HUES64 (cell line): ENCODE results near the gene XRCC5.
A peak's percentile ranks its signal among the peaks of the same experiment; 100 is the strongest.

ENCODE experiments used
- H3K27ac ChIP-seq: 2 replicates; pipeline ENCODE4 v1.7.0; 2013; ENCODE audit warnings: low read depth, low read length, inconsistent platforms
- H3K27me3 ChIP-seq: 2 replicates; pipeline ENCODE4 v1.6.1; 2013; ENCODE audit warnings: mild to moderate bottlenecking, low read length; ENCODE audit not compliant: insufficient read depth
- H3K36me3 ChIP-seq: 2 replicates; pipeline ENCODE4 v1.6.1; 2013; ENCODE audit warnings: mild to moderate bottlenecking, low read length; ENCODE audit not compliant: insufficient read depth
- H3K4me1 ChIP-seq: 2 replicates; pipeline ENCODE4 v1.6.1; 2013; ENCODE audit warnings: mild to moderate bottlenecking, low read length, moderate library complexity; ENCODE audit not compliant: insufficient read depth
- H3K4me3 ChIP-seq: 2 replicates; pipeline ENCODE4 v1.5.1; 2013; ENCODE audit warnings: mild to moderate bottlenecking, low read length, moderate library complexity
- H3K9ac ChIP-seq: 2 replicates; pipeline ENCODE4 v1.6.1; 2013; ENCODE audit warnings: mild to moderate bottlenecking, low read depth, low read length
- H3K9me3 ChIP-seq: 2 replicates; pipeline ENCODE4 v1.6.1; 2013; ENCODE audit warnings: low read depth, low read length; ENCODE audit not compliant: insufficient read depth
- WGBS: fragments of 150-250, 120-280 bp; methylation state at CpG from one replicate; pipeline ENCODE4 v1.1.7; 2013; ENCODE audit warnings: missing lambda C conversion rate; 5-methylcytosine and 5-hydroxymethylcytosine counted together

Gene XRCC5

GRCh38 chr2:216110620-216111019 lies 1.5 kb downstream of the XRCC5 start:
- peak overlapping the region; percentile 97 for H3K4me3 ChIP-seq
- H3K4me1 ChIP-seq = peaks cover 49% of the 10 kb centered on the region
- peaks cover 50% of the 10 kb centered on the region for H3K36me3 ChIP-seq
- H3K27ac ChIP-seq = no peak overlapping the region
- no CpG with 5 or more reads among the region's 1 CpG for WGBS
- H3K27me3 ChIP-seq = no peaks in the 10 kb centered on the region
- H3K9me3 ChIP-seq = no peaks in the 10 kb centered on the region
- peak overlapping the region; percentile 93 for H3K9ac ChIP-seq

- H3K27ac ChIP-seq = no peak overlapping the region
- H3K9ac ChIP-seq = peak overlapping the region; percentile 7; the same call in 1 of the 2 replicates
- WGBS = 91% methylated on average over 7 of the region's 7 CpGs
- H3K9me3 ChIP-seq = no peaks in the 10 kb centered on the region
- peak overlapping the region; percentile 97; the same call in 1 of the 2 replicates for H3K4me3 ChIP-seq
- peaks cover 55% of the 10 kb centered on the region for H3K36me3 ChIP-seq
- no peaks in the 10 kb centered on the region for H3K27me3 ChIP-seq
- peaks cover 54% of the 10 kb centered on the region for H3K4me1 ChIP-seq
Observed at GRCh38 chr2:216111122-216111521, 2.0 kb downstream of the XRCC5 start.

GRCh38 chr2:216112926-216113325 lies 3.8 kb downstream of the XRCC5 start:
- peaks cover 73% of the 10 kb centered on the region for H3K36me3 ChIP-seq
- H3K4me3 ChIP-seq = no peak overlapping the region
- no peaks in the 10 kb centered on the region for H3K27me3 ChIP-seq
- H3K27ac ChIP-seq = peak overlapping the region; percentile 83; the same call in 1 of the 2 replicates
- peaks cover 49% of the 10 kb centered on the region for H3K4me1 ChIP-seq
- H3K9me3 ChIP-seq = no peaks in the 10 kb centered on the region
- no peak overlapping the region; the same call in 1 of the 2 replicates for H3K9ac ChIP-seq
- WGBS = 92% methylated on average over 4 of the region's 4 CpGs

GRCh38 chr2:216113572-216113971 lies 4.4 kb downstream of the XRCC5 start:
- H3K27me3 ChIP-seq = no peaks in the 10 kb centered on the region
- peaks cover 42% of the 10 kb centered on the region for H3K4me1 ChIP-seq
- H3K9me3 ChIP-seq = no peaks in the 10 kb centered on the region
- peak overlapping the region; percentile 83; the same call in 1 of the 2 replicates for H3K27ac ChIP-seq
- 95% methylated on average over 3 of the region's 3 CpGs for WGBS
- H3K36me3 ChIP-seq = peaks cover 80% of the 10 kb centered on the region
- H3K4me3 ChIP-seq = no peak overlapping the region
- H3K9ac ChIP-seq = no peak overlapping the region

GRCh38 chr2:216114382-216114713 lies 5.2 kb downstream of the XRCC5 start:
- Histone ChIP-seq H3K9ac (peak overlapping the region; percentile 35; the same call in 1 of the 2 replicates), H3K4me3 (peak overlapping the region; percentile 15; the same call in 1 of the 2 replicates), H3K36me3 (peaks cover 88% of the 10 kb centered on the region), H3K27ac (peak overlapping the region; percentile 83), H3K27me3 (no peaks in the 10 kb centered on the region), H3K4me1 (peaks cover 40% of the 10 kb centered on the region), H3K9me3 (no peaks in the 10 kb centered on the region)
- 41% methylated on average over 4 of the region's 4 CpGs for WGBS

GRCh38 chr2:216114714-216115531 lies 5.8 kb downstream of the XRCC5 start:
- Histone ChIP-seq H3K4me1 (peaks cover 40% of the 10 kb centered on the region), H3K9ac (peak overlapping the region; percentile 98), H3K27me3 (no peaks in the 10 kb centered on the region), H3K36me3 (peaks cover 93% of the 10 kb centered on the region), H3K4me3 (peak overlapping the region; percentile 52), H3K9me3 (no peaks in the 10 kb centered on the region), H3K27ac (peak overlapping the region; percentile 95)
- WGBS = 21% methylated on average over 29 of the region's 29 CpGs

GRCh38 chr2:216116418-216116817 lies 7.3 kb downstream of the XRCC5 start:
- H3K27me3 ChIP-seq = no peaks in the 10 kb centered on the region
- peak overlapping the region; percentile 1; the same call in 1 of the 2 replicates for H3K27ac ChIP-seq
- peaks cover 30% of the 10 kb centered on the region for H3K4me1 ChIP-seq
- no peaks in the 10 kb centered on the region for H3K9me3 ChIP-seq
- H3K4me3 ChIP-seq = no peak overlapping the region
- peak overlapping the region; percentile 98; the same call in 1 of the 2 replicates for H3K9ac ChIP-seq
- H3K36me3 ChIP-seq = peaks cover 96% of the 10 kb centered on the region
- 100% methylated on average over 1 of the region's 1 CpG for WGBS

GRCh38 chr2:216117561-216118340 lies 8.6 kb downstream of the XRCC5 start:
- Histone ChIP-seq H3K36me3 (peaks cover 96% of the 10 kb centered on the region), H3K4me1 (peaks cover 22% of the 10 kb centered on the region), H3K9me3 (no peaks in the 10 kb centered on the region), H3K9ac (no peak overlapping the region), H3K4me3 (no peak overlapping the region), H3K27me3 (no peaks in the 10 kb centered on the region), H3K27ac (no peak overlapping the region; the same call in 1 of the 2 replicates)
- 95% methylated on average over 4 of the region's 4 CpGs for WGBS

- Histone ChIP-seq H3K4me1 (peaks cover 22% of the 10 kb centered on the region), H3K9me3 (no peaks in the 10 kb centered on the region), H3K4me3 (no peak overlapping the region), H3K27me3 (no peaks in the 10 kb centered on the region), H3K9ac (no peak overlapping the region), H3K27ac (no peak overlapping the region; the same call in 1 of the 2 replicates), H3K36me3 (peaks cover 96% of the 10 kb centered on the region)
- WGBS = no CpG with 5 or more reads among the region's 1 CpG
Observed at GRCh38 chr2:216118474-216118873, 9.3 kb downstream of the XRCC5 start.

- Histone ChIP-seq H3K4me3 (no peak overlapping the region), H3K27me3 (no peaks in the 10 kb centered on the region), H3K27ac (no peak overlapping the region), H3K9ac (no peak overlapping the region), H3K9me3 (no peaks in the 10 kb centered on the region), H3K36me3 (peaks cover 96% of the 10 kb centered on the region), H3K4me1 (peaks cover 18% of the 10 kb centered on the region)
- 90% methylated on average over 2 of the region's 2 CpGs for WGBS
Observed at GRCh38 chr2:216119146-216119545, 10.0 kb downstream of the XRCC5 start.

- H3K27me3 ChIP-seq = no peaks in the 10 kb centered on the region
- H3K4me3 ChIP-seq = no peak overlapping the region
- no peak overlapping the region for H3K9ac ChIP-seq
- H3K9me3 ChIP-seq = no peaks in the 10 kb centered on the region
- H3K27ac ChIP-seq = no peak overlapping the region
- 93% methylated on average over 3 of the region's 3 CpGs for WGBS
- H3K4me1 ChIP-seq = peaks cover 12% of the 10 kb centered on the region
- peaks cover 100% of the 10 kb centered on the region for H3K36me3 ChIP-seq
Observed at GRCh38 chr2:216119986-216120385, 10.8 kb downstream of the XRCC5 start.
